GM19468 (cell line): ENCODE measurements around the gene CYB5D1.

Experiments
- ATAC-seq: cut with Tn5 transposase; IDR thresholded peaks from one replicate; pipeline ENCODE4 v1.9.1; 2021; ENCODE audit warnings: mild to moderate bottlenecking, moderate library complexity, moderate number of reproducible peaks; ENCODE audit not compliant: unreplicated experiment; ENCODE audit errors: extremely low read depth

The CYB5D1 gene

GRCh38 chr17:7910711-7911110 lies 52.9 kb downstream of the CYB5D1 start:
- ATAC-seq: no peak

DNA sequence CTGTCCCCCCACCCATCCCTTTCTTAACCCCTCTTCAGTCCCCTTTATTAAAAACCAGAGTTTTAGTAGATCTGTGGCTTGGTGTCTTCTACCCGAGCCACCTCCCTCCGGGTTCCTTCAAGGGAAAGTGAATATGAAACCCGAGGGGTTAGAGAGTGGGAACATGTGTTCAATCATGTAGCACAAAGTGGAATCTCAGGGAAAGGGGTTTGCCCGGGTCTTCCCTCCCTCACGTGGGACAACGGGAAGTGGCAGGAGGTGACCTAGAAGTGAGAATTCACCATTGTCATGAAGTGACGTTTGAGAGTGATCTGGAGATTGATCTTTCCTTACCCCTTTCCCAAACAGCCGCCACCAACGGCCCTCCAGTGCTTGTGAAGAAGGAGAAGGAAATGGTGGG lies 53.3 kb downstream of the CYB5D1 start:
- ATAC-seq: no peak
